Astrocyte (in vitro differentiated cells and primary cell): ENCODE data around the gene PEAK3.

Experiments used
- CTCF ChIP-seq: IDR thresholded peaks from 2 replicates; pipeline ENCODE4 v1.5.1; 2011; ENCODE audit warnings: low read depth, mild to moderate bottlenecking, inconsistent platforms, low read length, moderate library complexity; ENCODE audit not compliant: insufficient read depth
- EZH2 ChIP-seq: IDR thresholded peaks from 2 replicates; pipeline ENCODE4 v1.6.1; 2012; ENCODE audit warnings: mild to moderate bottlenecking, low read length, inconsistent platforms; ENCODE audit not compliant: insufficient read depth

GRCh38 chr19:2326699-2327360 is 44.9 kb upstream of the PEAK3 start:
- TF ChIP-seq CTCF: no peak
- no peak for TF ChIP-seq EZH2
